Activated CD4-positive, alpha-beta T cell treated with anti-CD3 and anti-CD28 coated beads, Interleukin-2, amount 50 U/mL, for 4 hours (primary cell): ENCODE data around the gene KIZ.
"Not testable (repeated sequence)": the region's sequence is repeated elsewhere in the genome, so short reads cannot be mapped to it uniquely, and the experiment has no call there.

ENCODE experiments used
- DNase-seq, 2 experiments: peaks; one replicate each; pipeline ENCODE4 v3.0.0-alpha.2; 2020

The KIZ gene

GRCh38 chr20:21234324-21234723 lies 108.4 kb downstream of the KIZ start:
- no peak for DNase-seq

DNA sequence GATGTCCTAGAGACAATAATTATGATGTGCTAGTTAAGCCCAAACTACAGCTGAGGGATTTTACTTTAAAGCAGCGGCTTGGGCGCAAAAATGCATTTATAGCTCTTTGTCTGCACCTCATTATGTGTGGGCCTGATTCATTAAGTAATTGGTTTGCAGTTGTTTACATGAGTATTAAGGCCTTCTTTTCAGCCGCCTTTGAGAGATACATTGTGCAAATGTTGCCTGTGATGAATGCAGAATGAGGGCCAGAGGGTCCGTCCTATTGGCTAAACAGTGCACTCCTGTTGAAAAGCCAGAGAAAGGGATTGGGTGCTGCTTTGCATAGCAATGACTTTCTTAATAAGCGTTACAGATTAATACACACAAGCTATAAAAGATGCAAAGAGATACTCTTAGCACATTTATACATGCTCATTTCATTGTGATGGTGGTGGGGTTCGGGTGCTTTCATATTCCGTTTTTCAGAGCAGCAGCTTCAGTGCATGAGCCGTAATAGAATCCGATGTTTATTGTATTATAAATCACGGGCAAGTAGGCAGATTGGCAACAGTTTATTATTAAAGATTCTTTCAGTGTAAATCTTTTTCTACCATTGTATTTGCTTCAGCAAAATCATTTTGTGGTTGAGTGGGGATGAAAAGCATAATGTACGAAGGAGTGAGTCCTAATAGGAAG lies 109.1 kb downstream of the KIZ start:
- DNase-seq = no peak

- DNase-seq = peak; percentile 59 to 60
Observed at GRCh38 chr20:21235484-21236445, 109.9 kb downstream of the KIZ start.

GRCh38 chr20:21237956-21238799 lies 112.3 kb downstream of the KIZ start:
- no peak for DNase-seq

GRCh38 chr20:21238818-21239536 lies 113.1 kb downstream of the KIZ start:
- DNase-seq = no peak

DNA sequence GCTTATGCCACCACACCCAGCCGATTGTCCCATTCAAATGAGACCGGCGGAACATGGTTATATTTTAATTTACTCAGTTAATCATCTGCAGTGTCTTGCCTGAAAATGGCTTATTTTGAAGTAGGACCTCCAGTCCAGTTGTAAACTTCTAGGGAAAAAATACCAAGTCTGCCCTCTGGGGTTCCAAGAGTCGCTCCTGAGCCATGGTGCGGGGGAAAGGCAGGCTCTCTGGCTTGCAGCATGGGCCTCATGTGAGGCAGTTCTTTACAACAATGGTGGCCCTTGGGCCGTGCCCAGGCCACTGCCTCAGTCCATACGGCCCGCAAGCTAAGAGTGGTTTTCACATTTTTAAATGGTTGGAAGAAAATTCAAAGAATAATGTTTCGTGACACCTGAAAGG lies 114.5 kb downstream of the KIZ start:
- DNase-seq = no peak

GRCh38 chr20:21241406-21241805 lies 115.5 kb downstream of the KIZ start:
- DNase-seq = no peak

GRCh38 chr20:21243811-21244210 lies 117.9 kb downstream of the KIZ start:
- DNase-seq = no peak

DNA sequence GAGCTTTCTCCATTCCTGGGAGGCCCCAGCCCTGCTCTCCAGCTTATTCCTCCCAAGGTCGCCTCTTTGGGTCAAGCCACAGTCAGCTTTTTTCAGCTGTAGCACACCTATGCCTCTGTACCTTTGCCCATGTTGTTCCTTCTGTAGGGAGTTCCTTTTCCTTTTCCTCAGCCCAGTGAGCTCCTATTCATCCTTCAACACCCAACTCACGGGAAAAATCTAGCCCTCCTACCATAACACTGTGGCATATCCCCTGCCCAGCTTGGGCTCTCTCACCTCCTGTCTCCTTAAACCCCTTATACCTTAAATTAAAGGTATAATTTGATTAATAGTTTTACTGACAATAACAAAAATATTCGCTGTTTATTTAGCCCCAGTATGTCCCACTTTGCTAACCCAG lies 118.9 kb downstream of the KIZ start:
- no peak for DNase-seq

DNA sequence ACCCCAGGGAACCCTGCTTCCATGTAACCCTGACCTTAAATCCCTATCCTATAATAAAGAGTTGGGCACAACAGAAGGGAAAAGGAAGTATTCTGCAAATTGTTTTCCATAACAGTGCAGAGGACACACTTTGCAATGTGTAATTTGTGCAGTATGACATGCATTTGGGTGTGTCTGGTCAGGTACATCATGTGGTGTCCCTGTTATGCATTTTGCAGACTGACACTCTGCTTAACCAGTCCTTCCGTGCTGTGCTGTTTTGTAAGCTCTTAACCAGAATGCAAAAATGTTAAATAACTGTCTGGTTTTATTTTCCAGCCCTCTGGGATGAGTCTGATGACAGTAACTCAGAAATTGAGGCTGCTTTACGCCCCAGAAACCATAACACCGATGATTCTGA lies 120.3 kb downstream of the KIZ start:
- no peak for DNase-seq

DNA sequence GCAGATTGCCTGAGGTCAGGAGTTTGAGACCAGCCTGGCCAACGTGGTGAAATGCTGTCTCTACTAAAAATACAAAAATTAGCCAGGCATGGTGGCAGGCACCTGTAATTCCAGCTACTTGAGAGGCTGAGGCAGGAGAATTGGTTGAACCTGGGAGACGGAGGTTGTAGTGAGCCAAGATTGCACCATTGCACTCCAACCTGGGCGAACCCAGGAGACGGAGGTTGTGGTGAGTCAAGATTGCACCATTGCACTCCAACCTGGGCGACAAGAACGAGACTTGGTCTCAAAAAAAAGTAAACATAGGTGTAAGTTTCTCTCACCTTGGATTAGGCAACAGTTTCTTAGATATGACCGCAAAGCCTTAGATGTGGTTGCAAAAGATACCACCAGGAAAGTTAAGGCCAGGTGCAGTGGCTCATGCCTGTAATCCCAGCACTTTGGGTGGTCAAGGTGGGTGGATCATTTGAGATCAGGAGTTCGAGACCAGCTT lies 121.8 kb downstream of the KIZ start:
- not testable (repeated sequence) for DNase-seq

GRCh38 chr20:21251278-21251677 lies 125.4 kb downstream of the KIZ start:
- no peak for DNase-seq

DNA sequence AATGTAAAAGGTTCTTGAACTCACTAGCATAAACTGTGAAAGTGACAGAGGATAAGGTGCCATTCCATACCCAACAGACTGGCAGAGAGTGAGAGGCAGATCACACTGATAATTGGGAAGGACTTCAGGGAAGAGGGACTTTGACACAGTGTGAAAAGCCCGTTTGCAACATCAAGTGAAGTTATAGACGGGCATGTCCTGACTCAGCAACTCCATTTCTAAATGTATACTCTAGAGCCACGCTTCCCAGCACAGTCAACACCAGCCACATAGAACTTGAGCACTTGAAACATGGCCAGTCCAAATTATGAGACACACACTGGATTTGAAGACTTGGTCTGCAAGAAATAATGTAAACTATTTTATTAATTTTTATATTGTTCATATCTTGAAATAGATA lies 131.3 kb downstream of the KIZ start:
- DNase-seq = no peak

DNA sequence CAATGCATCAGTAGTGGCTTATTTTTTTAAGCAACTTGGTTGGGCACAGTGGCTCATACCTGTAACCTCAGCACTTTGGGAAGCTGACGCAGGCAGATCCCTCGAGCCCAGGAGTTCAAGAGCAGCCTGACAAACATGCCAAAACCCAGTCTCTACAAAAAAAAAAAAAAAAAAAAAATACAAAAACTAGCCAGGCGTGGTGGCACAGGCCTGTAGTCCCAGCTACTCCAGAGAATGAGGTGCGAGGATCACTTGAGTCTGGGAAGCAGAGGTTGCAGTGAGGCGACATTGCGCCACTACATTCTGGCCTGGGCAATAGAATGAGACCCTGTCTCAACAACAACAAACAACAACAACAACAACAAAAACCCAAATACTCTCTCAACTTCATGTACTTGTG lies 132.5 kb downstream of the KIZ start:
- no peak for DNase-seq

GRCh38 chr20:21259346-21259745 lies 133.5 kb downstream of the KIZ start:
- DNase-seq = no peak

- no peak for DNase-seq
Observed at GRCh38 chr20:21262812-21263211, 136.9 kb downstream of the KIZ start.

GRCh38 chr20:21265261-21266190 lies 139.6 kb downstream of the KIZ start:
- DNase-seq = no peak

- no peak for DNase-seq
Observed at GRCh38 chr20:21266191-21266536, 140.3 kb downstream of the KIZ start.

- no peak for DNase-seq
Observed at GRCh38 chr20:21269772-21270171, 143.9 kb downstream of the KIZ start.

DNA sequence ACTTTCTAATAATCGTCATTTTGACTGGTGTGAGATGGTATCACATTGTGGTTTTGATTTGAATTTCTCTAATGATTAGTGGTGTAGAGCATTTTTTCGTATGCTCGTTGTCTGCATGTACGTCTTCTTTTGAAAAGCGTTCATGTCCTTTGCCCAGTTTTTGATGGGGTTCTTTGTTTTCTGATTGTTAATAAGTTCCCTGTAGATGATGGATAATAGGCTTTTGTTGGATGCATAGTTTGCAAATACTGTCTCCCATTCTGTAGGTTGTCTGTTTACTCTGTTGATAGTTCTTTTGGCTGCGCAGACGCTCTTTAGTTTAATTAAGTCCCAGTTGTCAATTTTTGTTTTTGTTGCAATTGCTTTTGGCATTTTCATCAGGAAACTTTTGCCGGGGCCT lies 144.9 kb downstream of the KIZ start:
- no peak for DNase-seq

DNA sequence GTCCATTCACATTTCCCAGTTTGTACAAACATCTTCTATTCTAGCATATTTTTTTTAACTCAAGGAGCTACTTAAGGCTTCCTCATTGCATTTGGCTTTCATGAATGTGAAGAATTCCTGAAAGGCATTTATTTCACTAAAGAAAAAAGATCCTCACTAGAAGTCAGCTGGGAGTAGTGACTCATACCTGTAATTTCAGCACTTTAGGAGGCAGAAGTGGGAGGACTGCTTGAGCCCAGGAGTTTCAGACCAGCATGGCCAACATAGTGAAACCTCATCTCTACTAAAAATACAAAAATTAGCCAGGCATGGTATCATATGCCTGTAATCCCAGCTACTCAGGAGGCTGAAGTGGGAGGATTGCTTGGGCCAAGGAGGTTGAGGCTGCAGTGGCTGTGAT lies 146.4 kb downstream of the KIZ start:
- no peak for DNase-seq
